AG09319 (cell line): ENCODE results near the gene SAMD11.

Experiments used
- DNase-seq: peaks from one replicate; pipeline ENCODE4 v3.0.0-alpha.2; 2010; ENCODE audit warnings: low read depth; ENCODE audit errors: extremely low read depth
- TF ChIP-seq, protein P1 (sequence below): IDR thresholded peaks from 2 replicates; pipeline ENCODE4 v1.5.1; 2011; ENCODE audit warnings: low read depth, mild to moderate bottlenecking, inconsistent platforms, low read length, moderate library complexity

The SAMD11 gene

DNA sequence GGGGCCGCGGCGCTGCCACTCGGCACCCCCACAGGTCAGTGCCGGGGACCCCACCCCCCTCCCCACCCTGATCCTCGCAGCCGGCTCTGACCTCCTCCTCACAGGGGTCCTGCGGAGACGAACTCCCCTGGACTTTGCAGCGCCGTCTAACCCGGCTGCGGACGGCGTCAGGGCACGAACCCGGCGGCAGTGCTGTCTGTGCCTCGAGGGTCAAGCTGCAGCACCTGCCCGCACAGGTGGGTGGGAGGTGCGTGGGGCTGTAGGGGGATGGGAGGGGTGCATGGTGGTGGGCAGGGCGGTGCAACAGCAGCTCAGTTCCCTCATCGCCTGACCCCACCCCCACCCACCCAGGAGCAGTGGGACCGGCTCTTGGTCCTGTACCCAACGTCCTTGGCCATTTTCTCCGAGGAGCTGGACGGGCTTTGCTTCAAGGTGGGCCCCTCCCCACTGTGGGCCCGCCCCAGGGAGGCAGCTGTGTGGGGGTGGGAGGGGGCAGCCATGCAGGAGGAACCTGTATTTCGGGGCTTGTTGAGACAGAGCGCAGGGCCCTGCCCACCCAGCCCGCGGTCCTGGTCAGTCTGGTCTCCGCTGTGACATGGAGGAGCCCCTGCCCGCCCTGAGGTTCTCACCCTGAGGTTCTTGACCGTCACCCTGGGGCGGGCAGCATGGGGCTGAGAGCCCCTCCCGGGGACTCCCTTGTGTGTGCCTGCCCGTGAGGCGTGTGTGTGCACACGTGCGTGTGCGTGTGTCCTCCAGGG is 47.4 kb downstream of the SAMD11 start:
- TF ChIP-seq, protein P1, sequence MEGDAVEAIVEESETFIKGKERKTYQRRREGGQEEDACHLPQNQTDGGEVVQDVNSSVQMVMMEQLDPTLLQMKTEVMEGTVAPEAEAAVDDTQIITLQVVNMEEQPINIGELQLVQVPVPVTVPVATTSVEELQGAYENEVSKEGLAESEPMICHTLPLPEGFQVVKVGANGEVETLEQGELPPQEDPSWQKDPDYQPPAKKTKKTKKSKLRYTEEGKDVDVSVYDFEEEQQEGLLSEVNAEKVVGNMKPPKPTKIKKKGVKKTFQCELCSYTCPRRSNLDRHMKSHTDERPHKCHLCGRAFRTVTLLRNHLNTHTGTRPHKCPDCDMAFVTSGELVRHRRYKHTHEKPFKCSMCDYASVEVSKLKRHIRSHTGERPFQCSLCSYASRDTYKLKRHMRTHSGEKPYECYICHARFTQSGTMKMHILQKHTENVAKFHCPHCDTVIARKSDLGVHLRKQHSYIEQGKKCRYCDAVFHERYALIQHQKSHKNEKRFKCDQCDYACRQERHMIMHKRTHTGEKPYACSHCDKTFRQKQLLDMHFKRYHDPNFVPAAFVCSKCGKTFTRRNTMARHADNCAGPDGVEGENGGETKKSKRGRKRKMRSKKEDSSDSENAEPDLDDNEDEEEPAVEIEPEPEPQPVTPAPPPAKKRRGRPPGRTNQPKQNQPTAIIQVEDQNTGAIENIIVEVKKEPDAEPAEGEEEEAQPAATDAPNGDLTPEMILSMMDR = no peak

DNA sequence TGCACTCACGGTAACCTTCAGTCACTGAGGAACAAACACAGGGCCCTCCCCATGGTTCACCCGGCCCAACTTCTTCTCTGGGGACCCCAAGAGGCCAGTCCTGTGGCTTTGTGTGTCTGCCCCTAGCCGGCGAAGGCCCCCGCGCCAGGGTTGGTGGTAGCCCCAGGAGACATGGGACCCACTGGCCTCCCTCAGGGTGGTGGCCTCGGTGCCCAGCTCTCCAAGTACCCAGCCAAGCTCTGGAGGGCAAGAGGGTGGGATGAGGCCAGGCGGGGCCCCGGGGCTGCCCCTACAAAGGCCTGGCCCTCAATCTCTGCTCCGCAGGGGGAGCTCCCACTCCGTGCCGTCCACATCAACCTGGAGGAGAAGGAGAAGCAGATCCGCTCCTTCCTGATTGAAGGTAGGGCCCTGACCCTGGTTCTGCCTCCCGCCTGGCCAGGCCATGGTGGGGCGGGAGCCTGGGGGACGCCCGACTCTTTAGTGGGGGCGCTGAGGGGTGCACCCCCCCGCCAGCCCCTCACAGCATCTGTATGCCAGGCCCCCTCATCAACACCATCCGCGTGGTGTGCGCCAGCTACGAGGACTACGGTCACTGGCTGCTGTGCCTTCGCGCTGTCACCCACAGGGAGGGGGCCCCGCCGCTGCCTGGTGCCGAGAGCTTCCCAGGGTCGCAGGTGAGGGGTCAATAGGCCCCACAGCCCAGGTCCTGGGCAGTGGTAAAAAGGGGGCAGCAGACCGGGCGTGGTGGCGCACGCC is 48.2 kb downstream of the SAMD11 start:
- TF ChIP-seq, protein P1 = no peak
- no peak for DNase-seq

More for the DNA sequence above, 47.4 kb downstream of the SAMD11 start:
- DNase-seq = no peak

DNA sequence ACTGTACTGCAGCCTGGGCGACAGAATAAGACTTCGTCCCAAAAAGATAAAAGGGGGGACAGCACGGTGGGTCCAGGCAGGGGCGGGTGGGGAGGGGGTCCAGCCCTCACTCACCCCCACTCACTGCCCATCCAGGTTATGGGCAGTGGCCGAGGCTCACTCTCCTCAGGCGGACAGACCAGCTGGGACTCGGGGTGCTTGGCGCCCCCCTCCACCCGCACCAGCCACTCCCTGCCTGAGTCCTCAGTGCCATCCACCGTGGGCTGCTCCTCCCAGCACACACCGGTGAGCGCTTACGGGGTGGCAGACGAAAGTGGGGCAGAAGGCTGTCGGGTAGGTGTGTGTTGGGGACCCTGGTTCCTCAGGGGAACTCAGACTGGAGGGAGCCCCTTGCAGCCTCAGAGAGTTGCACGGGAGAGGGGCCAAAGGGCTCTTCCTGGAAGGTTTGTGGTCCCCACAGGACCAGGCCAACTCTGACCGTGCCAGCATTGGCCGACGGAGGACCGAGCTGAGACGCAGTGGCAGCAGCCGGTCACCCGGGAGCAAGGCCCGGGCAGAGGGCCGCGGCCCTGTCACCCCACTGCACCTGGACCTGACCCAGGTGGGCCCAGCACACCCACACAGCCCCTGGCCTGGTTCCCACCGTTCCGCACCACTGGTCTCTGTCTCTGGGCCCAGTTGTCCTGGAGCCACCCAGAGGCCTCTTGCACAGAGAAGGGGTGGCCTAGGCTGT is 49.2 kb downstream of the SAMD11 start:
- DNase-seq = no peak
- TF ChIP-seq, protein P1 = no peak

DNA sequence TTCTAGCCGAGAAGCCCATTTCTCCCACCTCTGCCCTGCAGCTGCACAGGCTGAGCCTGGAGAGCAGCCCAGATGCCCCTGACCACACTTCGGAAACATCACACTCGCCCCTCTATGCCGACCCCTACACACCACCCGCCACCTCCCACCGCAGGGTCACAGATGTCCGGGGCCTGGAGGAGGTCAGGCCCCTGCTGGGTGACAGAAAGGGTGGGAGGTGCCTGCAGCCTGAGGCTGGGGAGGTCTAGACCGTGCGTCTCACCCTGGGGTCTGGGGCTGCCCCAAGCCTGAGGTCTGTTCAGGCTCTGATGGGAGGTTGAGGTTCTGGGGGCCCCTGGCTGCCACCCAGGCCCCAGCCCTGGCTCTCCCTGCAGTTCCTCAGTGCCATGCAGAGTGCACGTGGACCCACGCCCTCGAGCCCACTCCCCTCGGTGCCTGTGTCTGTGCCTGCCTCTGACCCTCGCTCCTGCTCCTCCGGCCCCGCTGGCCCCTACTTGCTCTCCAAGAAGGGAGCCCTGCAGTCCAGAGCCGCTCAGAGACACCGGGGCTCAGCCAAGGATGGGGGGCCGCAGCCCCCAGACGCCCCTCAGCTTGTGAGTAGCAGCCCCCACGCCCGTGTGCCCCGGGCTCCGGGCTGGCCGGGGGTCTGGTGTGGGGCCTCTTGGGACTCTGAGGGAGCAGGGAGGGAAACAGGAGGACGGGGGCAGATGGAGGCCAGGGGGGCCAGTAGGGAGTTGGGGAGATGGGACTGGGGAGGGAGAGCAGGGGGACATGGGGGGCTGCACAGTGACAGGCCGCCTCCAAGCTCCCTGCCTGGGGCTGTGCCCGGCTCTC is 50.0 kb downstream of the SAMD11 start:
- no peak for DNase-seq
- TF ChIP-seq, protein P1 = no peak

DNA sequence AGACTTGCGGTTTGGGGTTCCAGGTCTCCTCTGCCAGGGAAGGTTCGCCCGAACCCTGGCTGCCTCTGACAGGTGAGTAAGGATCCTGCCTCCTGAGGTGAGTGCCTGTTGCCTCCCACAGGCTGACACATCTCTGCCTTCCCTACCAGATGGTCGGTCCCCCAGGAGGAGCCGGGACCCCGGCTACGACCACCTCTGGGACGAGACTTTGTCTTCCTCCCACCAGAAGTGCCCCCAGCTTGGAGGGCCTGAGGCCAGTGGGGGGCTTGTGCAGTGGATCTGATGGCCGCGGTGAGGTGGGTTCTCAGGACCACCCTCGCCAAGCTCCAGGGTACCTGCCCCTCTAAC is 50.5 kb downstream of the SAMD11 start:
- no peak for DNase-seq
- TF ChIP-seq, protein P1 = no peak

DNA sequence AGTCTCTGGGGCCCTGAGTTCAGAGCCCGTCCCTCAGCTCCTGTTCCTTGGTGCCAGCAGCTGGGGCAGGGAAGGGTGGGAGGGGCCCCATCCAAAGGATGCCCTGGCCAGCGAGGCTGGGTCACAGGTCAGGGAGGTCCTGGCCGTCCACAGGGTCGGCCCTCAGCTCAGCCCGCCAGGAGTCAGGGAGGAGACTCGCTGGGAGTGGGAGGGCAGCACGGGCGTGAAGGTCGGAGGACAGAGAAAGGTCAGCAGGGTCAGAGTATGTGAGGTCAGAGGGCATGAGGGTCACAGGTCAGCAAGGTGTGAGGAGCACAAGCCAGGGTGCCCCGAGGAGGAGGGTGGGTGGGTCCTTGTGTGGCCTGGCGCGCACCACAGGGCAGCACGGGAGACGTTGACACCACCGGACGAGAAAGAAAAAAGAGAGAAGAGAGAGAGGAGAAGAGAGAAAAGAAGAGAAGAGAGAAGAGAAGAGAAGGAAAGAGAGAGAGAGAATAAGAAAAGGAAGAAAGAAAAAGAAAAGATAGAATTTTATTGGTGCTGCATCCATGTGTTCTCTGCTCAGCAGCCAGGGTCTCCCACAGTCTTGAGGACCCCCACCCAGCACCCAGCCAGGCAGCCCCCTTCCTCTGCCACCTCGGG is 51.1 kb downstream of the SAMD11 start:
- DNase-seq = no peak
- TF ChIP-seq, protein P1 = no peak
